ENCODE results near the gene SGO2.

SGO2 gene

DNA sequence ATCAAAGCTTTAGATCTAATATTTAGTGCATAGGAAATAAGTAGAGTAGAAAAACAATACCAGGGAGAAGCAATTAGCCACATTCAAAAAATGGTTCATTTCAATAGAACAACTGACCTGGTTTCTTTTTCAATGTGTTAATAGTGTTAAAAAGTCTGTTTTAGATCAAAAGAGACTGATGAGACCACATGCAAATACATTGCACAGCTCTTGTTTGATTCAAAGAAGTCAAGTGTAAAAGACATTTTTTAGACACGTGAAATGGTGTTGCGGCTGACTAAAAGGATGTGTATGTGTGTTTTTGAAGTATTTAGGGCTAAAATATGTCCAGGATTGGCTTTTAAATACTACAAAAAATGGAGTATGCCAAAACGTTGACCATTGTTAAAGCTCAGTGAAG lies 58.6 kb downstream of the SGO2 start:
- Histone ChIP-seq H3K4me3 (ENCODE audit: low read depth, low read length) (no peak overlapping the region), H3K36me3 (no peaks in the 10 kb centered on the region), H3K27ac (no peak overlapping the region), H3K27me3 (ENCODE audit: insufficient read depth, low read depth, severe bottlenecking) (no peaks in the 10 kb centered on the region), H3K9me3 (ENCODE audit: severe bottlenecking) (no peaks in the 10 kb centered on the region)
- no peak for DNase-seq
- TF ChIP-seq, protein P1, sequence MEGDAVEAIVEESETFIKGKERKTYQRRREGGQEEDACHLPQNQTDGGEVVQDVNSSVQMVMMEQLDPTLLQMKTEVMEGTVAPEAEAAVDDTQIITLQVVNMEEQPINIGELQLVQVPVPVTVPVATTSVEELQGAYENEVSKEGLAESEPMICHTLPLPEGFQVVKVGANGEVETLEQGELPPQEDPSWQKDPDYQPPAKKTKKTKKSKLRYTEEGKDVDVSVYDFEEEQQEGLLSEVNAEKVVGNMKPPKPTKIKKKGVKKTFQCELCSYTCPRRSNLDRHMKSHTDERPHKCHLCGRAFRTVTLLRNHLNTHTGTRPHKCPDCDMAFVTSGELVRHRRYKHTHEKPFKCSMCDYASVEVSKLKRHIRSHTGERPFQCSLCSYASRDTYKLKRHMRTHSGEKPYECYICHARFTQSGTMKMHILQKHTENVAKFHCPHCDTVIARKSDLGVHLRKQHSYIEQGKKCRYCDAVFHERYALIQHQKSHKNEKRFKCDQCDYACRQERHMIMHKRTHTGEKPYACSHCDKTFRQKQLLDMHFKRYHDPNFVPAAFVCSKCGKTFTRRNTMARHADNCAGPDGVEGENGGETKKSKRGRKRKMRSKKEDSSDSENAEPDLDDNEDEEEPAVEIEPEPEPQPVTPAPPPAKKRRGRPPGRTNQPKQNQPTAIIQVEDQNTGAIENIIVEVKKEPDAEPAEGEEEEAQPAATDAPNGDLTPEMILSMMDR (IDR thresholded peaks at IDR 0.05; ENCODE audit: low read depth, low read length) = no peak

DNA sequence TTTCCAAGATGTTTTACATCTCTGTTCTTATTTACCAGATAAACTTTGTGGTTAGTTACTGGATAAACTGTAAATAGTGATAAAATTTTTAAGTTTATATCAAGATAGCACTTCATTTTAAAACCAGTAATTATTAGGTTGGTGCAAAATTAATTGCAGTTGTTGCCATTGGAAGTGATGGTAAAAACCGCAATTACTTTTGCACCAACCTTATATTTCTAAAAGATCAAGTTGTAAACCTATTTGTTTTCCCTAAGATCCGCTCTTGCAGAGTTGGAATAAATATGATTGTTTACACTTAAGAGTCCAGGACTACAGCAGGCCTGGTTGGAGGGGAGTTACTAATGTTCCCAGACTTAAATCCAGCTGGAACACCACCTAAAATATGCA lies 59.3 kb downstream of the SGO2 start:
- no peaks in the 10 kb centered on the region for H3K9me3 ChIP-seq (ENCODE audit: severe bottlenecking)
- no peaks in the 10 kb centered on the region for H3K27me3 ChIP-seq (ENCODE audit: insufficient read depth, low read depth, severe bottlenecking)
- no peaks in the 10 kb centered on the region for H3K36me3 ChIP-seq
- no peak for DNase-seq
- no peak overlapping the region for H3K27ac ChIP-seq
- no peak overlapping the region for H3K4me3 ChIP-seq (ENCODE audit: low read depth, low read length)
- TF ChIP-seq, protein P1 (IDR thresholded peaks at IDR 0.05; ENCODE audit: low read depth, low read length) = no peak

DNA sequence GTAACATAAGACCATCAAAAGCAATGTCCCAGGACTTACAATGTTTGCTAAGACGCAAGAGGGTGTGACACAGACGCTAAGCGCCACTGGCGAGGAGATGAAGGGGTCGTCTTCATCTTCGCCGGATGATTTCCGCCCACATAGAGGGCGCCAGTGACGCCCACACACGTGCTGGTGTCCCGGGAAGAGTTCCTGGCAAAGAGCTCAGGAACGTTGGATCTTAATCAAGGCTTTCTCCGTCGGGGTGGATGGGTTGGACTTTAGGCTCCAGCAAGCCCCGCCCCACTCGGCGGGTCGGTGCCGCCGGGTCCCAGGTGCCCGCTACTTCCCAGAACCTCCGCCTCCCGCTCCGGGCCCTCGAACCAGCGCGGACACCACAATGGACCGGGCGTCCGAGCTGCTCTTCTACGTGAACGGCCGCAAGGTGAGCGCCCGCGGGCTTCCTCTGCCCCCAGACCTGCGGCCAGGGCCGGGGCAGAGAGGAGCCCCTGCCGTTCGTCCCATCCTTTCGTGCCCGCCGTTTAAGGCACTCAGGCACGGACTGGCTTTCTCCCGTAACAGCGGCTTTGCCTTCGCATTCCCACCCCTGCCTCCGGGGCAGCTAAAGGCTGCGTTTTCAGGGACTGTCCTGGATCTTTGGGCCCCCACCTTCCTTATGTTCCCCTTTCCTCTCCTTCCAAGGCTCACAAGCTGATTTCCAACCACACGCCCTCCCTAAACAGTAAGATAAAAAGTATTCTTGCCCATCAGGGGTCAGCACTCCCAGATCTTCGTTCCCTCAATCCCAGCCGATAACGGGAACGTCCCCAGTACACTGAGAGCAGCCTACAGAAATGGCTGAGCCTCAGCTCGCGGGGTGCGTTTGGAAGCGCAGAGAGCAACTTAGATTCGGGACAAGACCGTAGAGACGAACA lies 60.0 kb downstream of the SGO2 start, which contains the start of gene AOX1:
AOX1 (plus strand) TSS at position 285 of the 914 bp plus-strand sequence; CDS start at position 380, 95 bp downstream.
- DNase-seq = no peak
- no peaks in the 10 kb centered on the region for H3K36me3 ChIP-seq
- no peaks in the 10 kb centered on the region for H3K9me3 ChIP-seq (ENCODE audit: severe bottlenecking)
- H3K27me3 ChIP-seq (ENCODE audit: insufficient read depth, low read depth, severe bottlenecking) = no peaks in the 10 kb centered on the region
- TF ChIP-seq, protein P1 (IDR thresholded peaks at IDR 0.05; ENCODE audit: low read depth, low read length) = no peak
- no peak within 1 kb of the TSS for H3K4me3 ChIP-seq (ENCODE audit: low read depth, low read length)
- no peak within 1 kb of the TSS for H3K27ac ChIP-seq

DNA sequence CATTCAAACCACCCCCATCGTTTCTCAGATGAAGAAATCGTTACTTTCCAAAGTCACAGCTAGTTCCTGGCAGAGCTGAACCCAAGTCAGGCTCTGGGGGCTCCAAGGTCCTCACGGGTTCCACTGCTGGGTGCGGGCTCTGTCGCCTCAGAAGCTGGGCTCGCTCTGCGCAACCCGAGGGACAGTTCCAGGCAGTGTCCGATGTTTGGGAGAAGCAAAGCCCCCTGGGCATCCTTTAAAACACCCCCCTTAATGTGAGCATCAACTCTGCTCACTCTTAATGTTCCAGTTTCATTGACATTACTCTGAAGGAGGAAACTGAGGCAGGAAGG lies 60.6 kb downstream of the SGO2 start:
- no peak overlapping the region for H3K27ac ChIP-seq
- no peak overlapping the region for H3K4me3 ChIP-seq (ENCODE audit: low read depth, low read length)
- H3K36me3 ChIP-seq = no peaks in the 10 kb centered on the region
- H3K9me3 ChIP-seq (ENCODE audit: severe bottlenecking) = no peaks in the 10 kb centered on the region
- no peak for DNase-seq
- H3K27me3 ChIP-seq (ENCODE audit: insufficient read depth, low read depth, severe bottlenecking) = no peaks in the 10 kb centered on the region
- TF ChIP-seq, protein P1 (IDR thresholded peaks at IDR 0.05; ENCODE audit: low read depth, low read length) = no peak

DNA sequence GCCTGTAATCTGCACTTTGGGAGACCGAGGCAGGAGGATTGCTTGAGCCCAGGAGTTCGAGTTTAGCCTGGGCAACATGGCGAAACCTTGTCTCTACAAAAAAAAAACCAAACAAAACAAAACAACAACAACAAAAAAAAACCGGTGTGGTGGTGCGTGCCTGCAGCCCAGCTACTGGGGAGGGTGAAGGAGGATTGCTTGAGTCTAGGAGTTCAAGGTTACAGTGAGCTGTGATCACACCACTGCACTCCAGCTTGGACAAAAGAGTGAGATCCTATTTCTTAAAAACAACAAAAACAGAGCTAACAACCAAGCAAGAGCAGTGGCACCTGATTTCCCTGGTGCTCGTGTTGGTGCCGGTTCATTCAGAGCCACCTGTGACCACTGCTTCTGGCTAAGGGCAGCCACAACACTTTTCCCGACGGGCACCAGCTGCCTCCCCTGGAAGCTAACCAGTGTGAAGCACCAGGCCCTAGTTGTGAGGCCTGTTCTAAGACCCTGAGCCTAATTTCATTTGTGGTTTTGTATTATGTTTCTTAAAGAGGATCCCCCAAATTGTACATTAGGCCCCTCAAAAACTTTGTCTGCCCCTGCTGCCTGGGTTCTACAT lies 61.1 kb downstream of the SGO2 start:
- Histone ChIP-seq H3K27me3 (ENCODE audit: insufficient read depth, low read depth, severe bottlenecking) (no peaks in the 10 kb centered on the region), H3K4me3 (ENCODE audit: low read depth, low read length) (no peak overlapping the region), H3K36me3 (no peaks in the 10 kb centered on the region), H3K27ac (no peak overlapping the region), H3K9me3 (ENCODE audit: severe bottlenecking) (no peaks in the 10 kb centered on the region)
- TF ChIP-seq, protein P1 (IDR thresholded peaks at IDR 0.05; ENCODE audit: low read depth, low read length) = no peak
- no peak for DNase-seq

Data from WERI-Rb-1 (cell line).